ENCODE results near the gene N4BP3.

The N4BP3 gene

DNA sequence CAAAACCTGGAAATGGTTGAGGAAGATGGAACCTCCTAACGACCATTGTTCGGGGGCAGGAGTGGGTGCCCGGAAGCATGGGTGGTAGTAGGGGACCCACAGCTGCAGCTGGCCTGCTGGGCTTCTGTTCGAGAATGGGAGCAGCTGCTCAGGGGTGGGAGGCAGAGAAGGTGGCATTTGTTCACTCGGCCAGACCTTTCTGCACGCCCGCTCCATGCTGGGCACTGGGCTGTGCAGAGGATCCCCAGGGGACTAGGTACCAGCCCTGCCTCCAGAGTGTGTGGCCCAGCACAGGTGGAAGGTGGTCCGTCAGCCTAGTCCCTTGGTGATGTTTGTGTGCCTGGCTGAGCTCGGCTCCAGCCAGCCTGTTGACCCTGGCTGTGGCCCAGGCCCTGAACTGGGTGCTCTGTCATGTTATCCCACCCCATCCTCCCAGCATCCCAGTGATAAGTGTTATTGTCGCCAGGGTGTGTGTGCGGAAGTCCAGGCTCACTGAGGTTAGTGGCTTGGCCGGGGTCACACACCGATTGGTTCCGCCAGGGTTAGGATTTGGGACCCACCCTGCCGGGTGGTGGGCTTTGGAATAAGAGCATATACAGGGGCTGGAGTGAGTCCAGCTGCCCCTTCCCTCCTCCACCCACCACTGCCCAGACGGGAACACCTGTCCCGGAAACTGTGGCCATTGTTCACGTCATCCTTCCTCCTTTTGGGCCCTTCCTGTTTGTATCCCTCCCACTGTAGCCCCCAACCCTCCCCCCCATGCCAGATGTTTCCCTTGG, 4.8 kb downstream of the N4BP3 start:
- TF ChIP-seq EZH2 (optimal IDR thresholded peaks at IDR 0.05; ENCODE audit: low read depth, low read length) (no peak), EZH2phosphoT487 (IDR thresholded peaks at IDR 0.05; ENCODE audit: low read length) (no peak)
- TF ChIP-seq, protein P1, sequence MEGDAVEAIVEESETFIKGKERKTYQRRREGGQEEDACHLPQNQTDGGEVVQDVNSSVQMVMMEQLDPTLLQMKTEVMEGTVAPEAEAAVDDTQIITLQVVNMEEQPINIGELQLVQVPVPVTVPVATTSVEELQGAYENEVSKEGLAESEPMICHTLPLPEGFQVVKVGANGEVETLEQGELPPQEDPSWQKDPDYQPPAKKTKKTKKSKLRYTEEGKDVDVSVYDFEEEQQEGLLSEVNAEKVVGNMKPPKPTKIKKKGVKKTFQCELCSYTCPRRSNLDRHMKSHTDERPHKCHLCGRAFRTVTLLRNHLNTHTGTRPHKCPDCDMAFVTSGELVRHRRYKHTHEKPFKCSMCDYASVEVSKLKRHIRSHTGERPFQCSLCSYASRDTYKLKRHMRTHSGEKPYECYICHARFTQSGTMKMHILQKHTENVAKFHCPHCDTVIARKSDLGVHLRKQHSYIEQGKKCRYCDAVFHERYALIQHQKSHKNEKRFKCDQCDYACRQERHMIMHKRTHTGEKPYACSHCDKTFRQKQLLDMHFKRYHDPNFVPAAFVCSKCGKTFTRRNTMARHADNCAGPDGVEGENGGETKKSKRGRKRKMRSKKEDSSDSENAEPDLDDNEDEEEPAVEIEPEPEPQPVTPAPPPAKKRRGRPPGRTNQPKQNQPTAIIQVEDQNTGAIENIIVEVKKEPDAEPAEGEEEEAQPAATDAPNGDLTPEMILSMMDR (IDR thresholded peaks at IDR 0.05; ENCODE audit: low read length): no peak
- Histone ChIP-seq H3K27me3 (replicated peaks; ENCODE audit: insufficient read depth, low read length) (peaks cover 26% of the 10 kb centered on the region), H2AFZ (ENCODE audit: low read length) (no peak overlapping the region), H3K9me2 (replicated peaks; ENCODE audit: insufficient read depth, low read length) (no peaks in the 10 kb centered on the region), H3K4me1 (ENCODE audit: low read length) (peaks cover 14% of the 10 kb centered on the region), H3K9me3 (replicated peaks; ENCODE audit: insufficient read depth, low read length) (no peaks in the 10 kb centered on the region), H3F3A (ENCODE audit: insufficient read depth, low read length) (0 out of 2 replicates have a peak, but pooled peaks cover 4% of the 10 kb centered on the region), H3K79me2 (ENCODE audit: low read length) (peaks cover 9% of the 10 kb centered on the region), H3K27ac (ENCODE audit: low read length) (no peak overlapping the region), H3K9ac (ENCODE audit: low read length) (no peak overlapping the region), H3K4me2 (ENCODE audit: low read depth, low read length) (no peak overlapping the region), H4K20me1 (ENCODE audit: insufficient read depth, low read length) (no peaks in the 10 kb centered on the region), H3K4me3 (ENCODE audit: low read length) (no peak overlapping the region), H3K36me3 (replicated peaks; ENCODE audit: insufficient read depth, low read length) (no peaks in the 10 kb centered on the region)
- DNase-seq: no peak

DNA sequence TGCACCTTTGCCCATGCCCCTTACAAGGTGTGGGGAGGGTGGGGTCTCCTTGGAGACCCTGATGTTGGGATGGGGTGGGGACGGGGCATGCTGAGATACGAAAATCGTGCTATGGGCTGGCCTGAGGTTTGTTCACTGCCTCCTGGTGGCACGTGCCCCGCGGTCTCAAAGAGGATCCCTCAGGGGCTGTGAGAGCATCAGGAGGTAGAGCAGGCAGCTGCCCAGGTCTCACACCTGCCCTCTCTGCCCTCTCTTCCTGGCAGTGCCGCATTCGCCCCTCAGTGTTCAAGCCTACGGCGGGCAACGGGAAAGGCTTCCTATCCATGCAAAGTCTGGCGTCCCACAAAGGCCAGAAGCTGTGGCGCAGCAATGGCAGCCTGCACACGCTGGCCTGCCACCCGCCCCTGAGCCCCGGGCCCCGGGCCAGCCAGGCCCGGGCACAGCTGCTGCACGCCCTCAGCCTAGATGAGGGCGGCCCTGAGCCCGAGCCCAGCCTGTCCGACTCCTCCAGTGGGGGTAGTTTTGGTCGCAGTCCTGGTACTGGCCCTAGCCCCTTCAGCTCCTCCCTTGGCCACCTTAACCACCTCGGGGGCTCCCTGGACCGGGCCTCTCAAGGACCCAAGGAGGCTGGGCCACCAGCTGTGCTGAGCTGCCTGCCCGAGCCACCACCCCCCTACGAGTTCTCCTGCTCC, 6.7 kb downstream of the N4BP3 start:
- Histone ChIP-seq H3K4me3 (ENCODE audit: low read length) (no peak overlapping the region), H3K4me1 (ENCODE audit: low read length) (peaks cover 14% of the 10 kb centered on the region), H3K9ac (ENCODE audit: low read length) (no peak overlapping the region), H3K36me3 (replicated peaks; ENCODE audit: insufficient read depth, low read length) (no peaks in the 10 kb centered on the region), H3K9me3 (replicated peaks; ENCODE audit: insufficient read depth, low read length) (no peaks in the 10 kb centered on the region), H3K4me2 (ENCODE audit: low read depth, low read length) (no peak overlapping the region), H3K9me2 (replicated peaks; ENCODE audit: insufficient read depth, low read length) (no peaks in the 10 kb centered on the region), H3K79me2 (ENCODE audit: low read length) (peaks cover 9% of the 10 kb centered on the region), H4K20me1 (ENCODE audit: insufficient read depth, low read length) (no peaks in the 10 kb centered on the region), H3F3A (ENCODE audit: insufficient read depth, low read length) (0 out of 2 replicates have a peak, but pooled peaks cover 4% of the 10 kb centered on the region), H3K27me3 (replicated peaks; ENCODE audit: insufficient read depth, low read length) (peaks cover 13% of the 10 kb centered on the region), H2AFZ (ENCODE audit: low read length) (peak overlapping the region; percentile 22), H3K27ac (ENCODE audit: low read length) (no peak overlapping the region)
- no peak for DNase-seq
- TF ChIP-seq EZH2phosphoT487 (IDR thresholded peaks at IDR 0.05; ENCODE audit: low read length) (no peak), EZH2 (optimal IDR thresholded peaks at IDR 0.05; ENCODE audit: low read depth, low read length) (no peak)
- TF ChIP-seq, protein P1 (IDR thresholded peaks at IDR 0.05; ENCODE audit: low read length): no peak

DNA sequence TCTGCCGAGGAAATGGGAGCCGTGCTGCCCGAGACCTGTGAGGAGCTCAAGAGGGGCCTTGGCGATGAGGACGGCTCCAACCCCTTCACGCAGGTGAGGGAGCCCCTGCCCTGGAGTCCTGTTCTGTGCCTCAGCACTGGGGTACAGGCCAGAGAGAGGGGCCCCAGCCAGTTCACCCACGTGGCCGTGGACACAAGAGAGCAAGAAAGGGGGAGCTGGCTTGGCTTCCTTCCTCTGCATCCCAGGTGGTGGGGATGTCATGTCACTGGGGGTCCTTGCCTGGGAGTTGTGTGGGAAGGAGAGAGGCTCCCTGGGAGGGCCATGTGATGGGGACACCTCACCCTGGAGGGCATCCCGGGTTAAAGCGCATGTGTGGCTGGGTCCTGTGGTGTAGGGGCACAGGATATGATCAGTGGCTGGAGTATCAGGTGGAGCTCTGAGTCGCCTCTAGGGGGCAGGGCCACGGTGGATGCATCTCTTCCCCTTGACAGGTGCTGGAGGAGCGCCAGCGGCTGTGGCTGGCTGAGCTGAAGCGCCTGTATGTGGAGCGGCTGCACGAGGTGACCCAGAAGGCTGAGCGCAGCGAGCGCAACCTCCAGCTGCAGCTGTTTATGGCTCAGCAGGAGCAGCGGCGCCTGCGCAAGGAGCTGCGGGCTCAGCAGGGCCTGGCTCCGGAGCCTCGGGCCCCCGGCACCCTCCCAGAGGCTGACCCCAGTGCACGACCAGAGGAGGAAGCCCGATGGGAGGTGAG, 7.5 kb downstream of the N4BP3 start:
- Histone ChIP-seq H3K4me3 (ENCODE audit: low read length) (peak overlapping the region; percentile 59), H3K36me3 (replicated peaks; ENCODE audit: insufficient read depth, low read length) (no peaks in the 10 kb centered on the region), H3F3A (ENCODE audit: insufficient read depth, low read length) (0 out of 2 replicates have a peak, but pooled peaks cover 4% of the 10 kb centered on the region), H2AFZ (ENCODE audit: low read length) (peak overlapping the region; percentile 89), H3K4me1 (ENCODE audit: low read length) (peaks cover 14% of the 10 kb centered on the region), H3K27ac (ENCODE audit: low read length) (peak overlapping the region; percentile 68), H3K27me3 (replicated peaks; ENCODE audit: insufficient read depth, low read length) (peaks cover 6% of the 10 kb centered on the region; the same call in 1 of the 2 replicates), H3K4me2 (ENCODE audit: low read depth, low read length) (peak overlapping the region; percentile 95), H3K79me2 (ENCODE audit: low read length) (peaks cover 9% of the 10 kb centered on the region), H3K9me2 (replicated peaks; ENCODE audit: insufficient read depth, low read length) (no peaks in the 10 kb centered on the region), H4K20me1 (ENCODE audit: insufficient read depth, low read length) (no peaks in the 10 kb centered on the region), H3K9me3 (replicated peaks; ENCODE audit: insufficient read depth, low read length) (no peaks in the 10 kb centered on the region), H3K9ac (ENCODE audit: low read length) (peak overlapping the region; percentile 54; the same call in 1 of the 2 replicates)
- TF ChIP-seq EZH2phosphoT487 (IDR thresholded peaks at IDR 0.05; ENCODE audit: low read length): no peak
- TF ChIP-seq, protein P1 (IDR thresholded peaks at IDR 0.05; ENCODE audit: low read length): peak; percentile 85
- peak; percentile 98 for DNase-seq
